Mesodermal cell (in vitro differentiated cells): ENCODE measurements around the gene ASCL1. TPM values are rescaled to one million over a fixed set of nuclear protein-coding genes. Genes with fewer than 3 reads are reported as not detected.

Experiments used
- H3K27ac ChIP-seq: 2 replicates; pipeline ENCODE4 v1.7.0; 2013; ENCODE audit warnings: mild to moderate bottlenecking, low read depth, low read length, moderate library complexity; ENCODE audit not compliant: severe bottlenecking
- H3K36me3 ChIP-seq: 2 replicates; pipeline ENCODE4 v1.7.1; 2013; ENCODE audit warnings: mild to moderate bottlenecking, low read length, moderate library complexity; ENCODE audit not compliant: control insufficient read depth, insufficient read depth
- H3K4me1 ChIP-seq: one replicate; pipeline ENCODE4 v1.7.1; 2013; ENCODE audit warnings: mild to moderate bottlenecking, low read length; ENCODE audit not compliant: insufficient read depth, control insufficient read depth, poor library complexity, severe bottlenecking
- H3K4me3 ChIP-seq: 2 replicates; pipeline ENCODE4 v1.7.0; 2013; ENCODE audit warnings: low read length, control low read depth, mild to moderate bottlenecking; ENCODE audit not compliant: insufficient read depth, poor library complexity, severe bottlenecking; ENCODE audit errors: extremely low read depth
- H3K9me3 ChIP-seq: 2 replicates; pipeline ENCODE4 v1.7.1; 2013; ENCODE audit warnings: mild to moderate bottlenecking, low read length, moderate library complexity; ENCODE audit not compliant: control insufficient read depth
- WGBS, 2 experiments: methylation state at CpG; one replicate each; pipeline ENCODE4 v1.1.5; 2013; ENCODE audit warnings: missing lambda C conversion rate in 2 of 2; ENCODE audit not compliant: insufficient coverage in 2 of 2; 5-methylcytosine and 5-hydroxymethylcytosine counted together
- polyA plus RNA-seq, 2 experiments: library from polyadenylated mRNA; stranded (reverse); fragments of 50-300 nt; gene quantifications; one replicate each; pipeline ENCODE4 v1.2.3, GENCODE V29; 2013

ASCL1 gene
- 0.77 TPM for polyA plus RNA-seq (2013, experiment 1 of 2)
- 0.66 TPM for polyA plus RNA-seq (2013, experiment 2 of 2)

DNA sequence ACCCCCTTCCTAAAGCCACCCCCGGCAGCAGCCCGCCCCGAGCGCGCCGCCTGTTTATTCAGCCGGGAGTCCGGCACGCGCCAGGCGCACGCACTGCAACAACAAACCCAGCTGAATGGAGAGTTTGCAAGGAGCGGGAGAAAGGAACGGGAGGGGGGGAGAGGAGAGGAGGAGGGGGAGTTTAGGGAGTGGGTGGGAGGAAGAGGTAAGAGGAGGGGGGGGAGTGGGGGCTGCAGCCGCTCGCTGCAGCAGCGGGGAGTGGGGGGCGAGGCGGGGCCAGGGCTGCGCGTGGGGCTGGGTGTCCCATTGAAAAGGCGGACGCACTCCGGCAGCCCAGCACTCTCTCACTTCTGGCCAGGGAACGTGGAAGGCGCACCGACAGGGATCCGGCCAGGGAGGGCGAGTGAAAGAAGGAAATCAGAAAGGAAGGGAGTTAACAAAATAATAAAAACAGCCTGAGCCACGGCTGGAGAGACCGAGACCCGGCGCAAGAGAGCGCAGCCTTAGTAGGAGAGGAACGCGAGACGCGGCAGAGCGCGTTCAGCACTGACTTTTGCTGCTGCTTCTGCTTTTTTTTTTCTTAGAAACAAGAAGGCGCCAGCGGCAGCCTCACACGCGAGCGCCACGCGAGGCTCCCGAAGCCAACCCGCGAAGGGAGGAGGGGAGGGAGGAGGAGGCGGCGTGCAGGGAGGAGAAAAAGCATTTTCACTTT, at the start of gene ASCL1:
Gene ASCL1, plus strand, starts transcription at position 336 of the 712 bp plus-strand sequence. CDS start 571 bp downstream, outside the sequence.
- peaks cover 10% of the 10 kb centered on the region for H3K4me1 ChIP-seq
- peak within 1 kb of the TSS; percentile 31 for H3K4me3 ChIP-seq
- H3K36me3 ChIP-seq, result no peaks in the 10 kb centered on the region
- no peaks in the 10 kb centered on the region for H3K9me3 ChIP-seq
- 1 to 2% methylated on average over 17 to 23 of the region's 52 CpGs for WGBS, 2 experiments
- no peak within 1 kb of the TSS for H3K27ac ChIP-seq

GRCh38 chr12:102907918-102908317, 49.6 kb upstream of the ASCL1 start:
- no CpG with 5 or more reads among the region's 4 CpGs for WGBS, 2 experiments
- Histone ChIP-seq H3K4me3 (no peak overlapping the region), H3K36me3 (no peaks in the 10 kb centered on the region), H3K27ac (no peak overlapping the region), H3K9me3 (no peaks in the 10 kb centered on the region), H3K4me1 (no peaks in the 10 kb centered on the region)

DNA sequence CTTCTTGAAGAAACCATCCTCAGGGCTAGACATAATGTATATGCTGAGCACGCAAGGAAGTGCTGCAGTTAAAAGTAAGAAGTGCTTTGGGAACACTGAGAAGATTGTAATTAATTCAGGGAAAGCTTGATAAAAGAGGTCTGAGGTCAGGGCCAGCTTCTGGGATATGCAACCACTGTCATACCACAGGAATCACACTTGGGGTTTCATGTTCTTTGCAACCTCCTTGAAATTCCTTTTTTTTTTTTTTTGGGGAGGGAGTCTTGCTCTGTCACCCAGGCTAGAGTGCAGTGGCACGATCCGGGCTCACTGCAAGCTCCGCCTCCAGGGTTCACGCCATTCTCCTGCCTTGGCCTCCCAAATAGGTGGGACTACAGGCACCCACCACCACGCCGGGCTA, 47.3 kb upstream of the ASCL1 start:
- Histone ChIP-seq H3K27ac (no peak overlapping the region), H3K9me3 (no peaks in the 10 kb centered on the region), H3K4me3 (no peak overlapping the region), H3K36me3 (no peaks in the 10 kb centered on the region), H3K4me1 (no peaks in the 10 kb centered on the region)
- 87 to 89% methylated on average over 6 to 7 of the region's 7 CpGs for WGBS, 2 experiments

DNA sequence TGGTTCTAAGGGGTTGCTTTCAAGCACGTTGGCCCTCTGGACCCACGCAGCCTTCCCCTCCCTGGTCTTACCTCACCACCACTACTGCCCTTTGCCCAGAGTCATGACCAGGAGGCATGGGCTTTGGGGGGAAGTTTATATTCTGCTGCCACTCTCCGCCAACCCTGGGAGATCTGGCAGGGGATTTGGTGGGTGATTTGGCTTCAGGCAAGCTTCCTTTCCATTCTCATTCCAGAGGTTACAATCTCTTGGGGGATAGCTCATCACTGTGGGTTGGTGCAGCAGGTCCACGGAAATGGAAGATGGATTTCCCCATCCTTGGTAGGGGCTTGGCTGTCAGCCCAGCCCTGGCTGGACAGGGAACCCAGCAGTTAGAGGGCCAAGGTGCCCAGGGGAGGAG, 46.7 kb upstream of the ASCL1 start:
- Histone ChIP-seq H3K4me3 (no peak overlapping the region), H3K36me3 (no peaks in the 10 kb centered on the region), H3K9me3 (no peaks in the 10 kb centered on the region), H3K4me1 (no peaks in the 10 kb centered on the region), H3K27ac (no peak overlapping the region)
- 100% methylated on average over 1 of the region's 4 CpGs; no CpG with 5 or more reads in 1 of the 2 experiments for WGBS, 2 experiments

GRCh38 chr12:102911320-102911719, 46.2 kb upstream of the ASCL1 start:
- 71% methylated on average over 1 of the region's 3 CpGs; no CpG with 5 or more reads in 1 of the 2 experiments for WGBS, 2 experiments
- H3K4me3 ChIP-seq, result no peak overlapping the region
- no peaks in the 10 kb centered on the region for H3K4me1 ChIP-seq
- no peaks in the 10 kb centered on the region for H3K36me3 ChIP-seq
- H3K9me3 ChIP-seq, result no peaks in the 10 kb centered on the region
- H3K27ac ChIP-seq, result no peak overlapping the region

DNA sequence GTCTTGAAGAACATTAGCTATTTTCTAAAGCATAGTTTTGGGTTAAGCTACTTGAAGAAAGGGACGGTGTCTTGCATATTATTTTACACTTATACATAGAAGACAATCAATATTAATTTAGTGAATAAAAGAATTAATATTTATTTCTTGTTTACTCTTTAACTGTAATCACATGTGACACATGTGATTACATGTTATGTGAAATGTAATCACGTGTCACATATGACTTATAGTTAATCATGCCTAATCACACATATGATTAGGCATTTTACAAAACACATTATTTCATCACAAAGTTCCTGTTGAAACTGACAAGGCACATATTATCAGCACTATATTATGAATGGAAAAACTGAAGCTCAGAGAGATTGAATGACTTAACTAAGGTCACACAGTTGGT, 45.2 kb upstream of the ASCL1 start:
- no peaks in the 10 kb centered on the region for H3K9me3 ChIP-seq
- no CpG with 5 or more reads among the region's 2 CpGs for WGBS, 2 experiments

GRCh38 chr12:102913453-102914226, 43.8 kb upstream of the ASCL1 start:
- no CpG with 5 or more reads among the region's 2 CpGs for WGBS, 2 experiments
- H3K9me3 ChIP-seq, result no peaks in the 10 kb centered on the region
- H3K36me3 ChIP-seq, result no peaks in the 10 kb centered on the region
- no peak overlapping the region for H3K4me3 ChIP-seq
- no peaks in the 10 kb centered on the region for H3K4me1 ChIP-seq
- no peak overlapping the region for H3K27ac ChIP-seq

More for the DNA sequence above, 45.2 kb upstream of the ASCL1 start:
- Histone ChIP-seq H3K27ac (no peak overlapping the region), H3K36me3 (no peaks in the 10 kb centered on the region), H3K4me3 (no peak overlapping the region), H3K4me1 (no peaks in the 10 kb centered on the region)

DNA sequence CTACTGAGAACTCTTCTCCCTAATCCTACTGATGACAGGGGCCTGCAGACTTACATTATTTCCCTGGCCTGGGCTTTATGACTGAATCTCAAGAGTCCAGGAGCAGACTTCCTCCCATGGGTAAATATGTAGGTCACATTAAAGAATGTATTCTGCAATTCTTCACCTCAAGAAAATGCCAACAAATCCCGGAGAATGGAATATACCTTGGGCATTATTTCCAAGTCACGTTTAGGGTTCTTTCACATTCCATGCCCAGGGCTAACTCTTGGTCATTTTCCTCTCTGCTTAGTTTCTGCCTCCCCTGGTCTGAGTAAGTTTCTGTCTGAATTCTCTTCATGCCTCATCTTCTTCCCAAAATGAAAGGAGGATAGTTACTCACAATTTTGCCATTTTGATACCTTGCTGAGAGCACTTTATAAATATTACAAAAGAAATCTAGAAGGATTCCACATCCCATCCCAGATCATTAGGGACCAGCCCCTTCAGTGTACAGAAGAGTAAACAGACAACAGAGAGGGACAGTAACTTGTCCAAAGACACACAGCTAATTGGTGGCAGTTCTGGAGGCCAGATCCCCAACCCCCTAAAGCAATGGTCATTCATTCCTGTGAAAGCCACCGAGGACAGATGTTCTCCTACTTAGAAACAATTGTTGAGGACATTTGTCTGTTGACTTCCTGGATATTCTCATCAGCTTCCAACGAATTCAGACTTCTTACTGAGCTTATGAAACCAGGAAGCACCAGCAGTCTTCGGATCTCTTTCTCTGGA, 41.0 kb upstream of the ASCL1 start:
- H3K9me3 ChIP-seq, result no peaks in the 10 kb centered on the region
- no peak overlapping the region for H3K27ac ChIP-seq
- H3K4me1 ChIP-seq, result no peaks in the 10 kb centered on the region
- H3K4me3 ChIP-seq, result no peak overlapping the region
- WGBS, 2 experiments, result 84 to 92% methylated on average over 4 to 5 of the region's 5 CpGs
- no peaks in the 10 kb centered on the region for H3K36me3 ChIP-seq

DNA sequence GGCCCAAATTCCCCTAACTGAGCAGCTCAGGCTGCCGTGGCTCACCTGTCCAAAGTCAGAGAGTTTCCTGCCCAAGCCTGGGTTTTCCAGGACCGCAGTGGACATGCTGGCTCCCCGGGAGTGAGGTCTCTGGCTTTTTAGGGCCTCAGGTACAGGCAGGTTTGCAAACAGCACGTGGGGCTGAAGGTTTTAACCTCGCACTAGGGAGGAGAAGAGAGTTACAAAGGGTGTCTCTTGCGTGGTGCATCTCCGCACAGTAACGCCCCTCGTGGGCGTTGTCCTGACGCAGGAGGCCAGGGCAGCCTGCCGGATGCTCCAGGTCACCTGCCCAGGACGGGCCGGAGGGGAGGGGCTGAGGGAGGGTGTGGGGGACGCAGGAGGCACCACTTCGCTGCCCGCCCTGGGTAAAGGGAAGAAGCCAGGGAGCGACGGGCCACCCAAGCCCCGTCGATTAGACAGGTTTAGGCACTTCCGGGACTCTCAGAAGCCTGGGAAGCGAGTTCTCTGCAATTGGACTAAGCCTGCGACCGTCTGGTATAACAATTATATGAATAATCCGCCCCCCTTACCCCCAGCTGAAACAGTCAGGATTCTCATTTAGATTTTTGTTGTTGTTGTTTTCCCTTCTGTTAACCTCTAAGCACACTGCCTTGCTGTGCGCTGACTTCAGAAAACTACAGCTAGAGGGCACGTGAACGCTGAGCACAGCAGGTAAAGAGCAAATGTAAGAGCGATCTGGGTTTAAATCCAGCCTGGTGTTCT, 40.3 kb upstream of the ASCL1 start, which contains the start of gene PAH:
Gene PAH, minus strand, starts transcription at position 219 of the 762 bp plus-strand sequence. Its CDS starts 114 bp downstream, at position 105.
- Histone ChIP-seq H3K9me3 (no peaks in the 10 kb centered on the region), H3K27ac (no peak within 1 kb of the TSS), H3K4me1 (no peaks in the 10 kb centered on the region), H3K4me3 (no peak within 1 kb of the TSS), H3K36me3 (no peaks in the 10 kb centered on the region)
- 41 to 52% methylated on average over 13 to 16 of the region's 30 CpGs for WGBS, 2 experiments

GRCh38 chr12:102918840-102919239, 38.6 kb upstream of the ASCL1 start:
- Histone ChIP-seq H3K36me3 (no peaks in the 10 kb centered on the region), H3K4me1 (no peaks in the 10 kb centered on the region), H3K9me3 (no peaks in the 10 kb centered on the region), H3K4me3 (no peak overlapping the region), H3K27ac (no peak overlapping the region)
- WGBS, 2 experiments, result 90 to 93% methylated on average over 2 of the region's 2 CpGs
